Measurements from ENCODE around the gene MMEL1. TPM values are rescaled to one million over a fixed set of nuclear protein-coding genes. Genes with fewer than 3 reads are reported as not detected.
"Not testable (repeated sequence)": the region's sequence is repeated elsewhere in the genome, so short reads cannot be mapped to it uniquely, and the experiment has no call there.

Gene MMEL1
- polyA plus RNA-seq, 10 donors: 0.13 to 0.81 (median 0.49) TPM

- DNase-seq: no peak
These were observed 74.0 kb downstream of the MMEL1 start for GRCh38 chr1:2558861-2559260.

- DNase-seq: no peak
These were observed 74.4 kb downstream of the MMEL1 start for GRCh38 chr1:2558420-2558819.

GRCh38 chr1:2557482-2558400 is 75.1 kb downstream of the MMEL1 start:
- DNase-seq: no peak

GRCh38 chr1:2556678-2557481 is 75.9 kb downstream of the MMEL1 start:
- DNase-seq: no peak

GRCh38 chr1:2556277-2556677 is 76.5 kb downstream of the MMEL1 start, which contains the start of gene TNFRSF14:
Gene TNFRSF14, plus strand, starts transcription at chr1:2556371. Its CDS starts 294 bp downstream, at chr1:2556665.
- peak in 1 of 3 donors; percentile 89 for DNase-seq

GRCh38 chr1:2555634-2556276 is 77.1 kb downstream of the MMEL1 start:
- DNase-seq: peak in 1 of 3 donors; percentile 71

- DNase-seq: peak in 1 of 3 donors; percentile 69
These were observed 78.0 kb downstream of the MMEL1 start for GRCh38 chr1:2554621-2555387.

GRCh38 chr1:2553871-2554620 is 78.8 kb downstream of the MMEL1 start:
- DNase-seq: no peak

GRCh38 chr1:2553076-2553475 is 79.7 kb downstream of the MMEL1 start:
- not testable (repeated sequence) for DNase-seq

- no peak for DNase-seq
These were observed 80.6 kb downstream of the MMEL1 start for GRCh38 chr1:2552189-2552588.

- DNase-seq: not testable (repeated sequence)
These were observed 81.3 kb downstream of the MMEL1 start for GRCh38 chr1:2551544-2551943.

- not testable (repeated sequence) for DNase-seq
These were observed 82.4 kb downstream of the MMEL1 start for GRCh38 chr1:2550309-2550861.

GRCh38 chr1:2549367-2550029 is 83.3 kb downstream of the MMEL1 start:
- not testable (repeated sequence) for DNase-seq

- peak; percentile 59 to 89 (median 79) for DNase-seq
These were observed 84.7 kb downstream of the MMEL1 start for GRCh38 chr1:2548068-2548589.

- no peak for DNase-seq
These were observed 85.4 kb downstream of the MMEL1 start for GRCh38 chr1:2547210-2548067.

- peak in 2 of 3 donors; percentile 66 to 89 for DNase-seq
These were observed 86.2 kb downstream of the MMEL1 start for GRCh38 chr1:2546515-2547209.

- peak in 2 of 3 donors; percentile 57 to 84 for DNase-seq
These were observed 86.9 kb downstream of the MMEL1 start for GRCh38 chr1:2545754-2546514.

Measured in muscle of back (tissue), 11 donors.